ENCODE data around the gene ROBO1. TPM values are rescaled to one million over a fixed set of nuclear protein-coding genes. Genes with fewer than 3 reads are reported as not detected.

The ROBO1 gene
- total RNA-seq, 1 experiment from 2014 or later: 0.54 TPM

GRCh38 chr3:78562328-78562727 is 1205.5 kb downstream of the ROBO1 start:
- no peak for DNase-seq (ENCODE audit: low read depth)
- in situ Hi-C loops (cut with HindIII; ENCODE audit: low pct_unique_long_range_greater_than_20kb, low sequenced_read_pairs): no loop called here

Data from Caki2 (cell line).